ENCODE results near the gene DCC. TPM values are rescaled to one million over a fixed set of nuclear protein-coding genes. Genes with fewer than 3 reads are reported as not detected.
A peak's percentile ranks its signal among the peaks of the same experiment; 100 is the strongest.

The DCC gene
- total and polyA plus RNA-seq, 5 donors, result 0.02 to 0.28 (median 0.17) TPM; not detected in 2

GRCh38 chr18:52748343-52748742, 408.3 kb downstream of the DCC start:
- Histone ChIP-seq H3K27me3 (ENCODE audit: control insufficient read depth, insufficient read depth) (no peaks in the 10 kb centered on the region), H3K4me3 (ENCODE audit: low read length) (no peak overlapping the region), H3K4me1 (ENCODE audit: control insufficient read depth, insufficient read depth, low read length) (no peaks in the 10 kb centered on the region), H3K27ac (ENCODE audit: low read length) (no peak overlapping the region), H3K9me3 (ENCODE audit: control insufficient read depth, low read length) (no peaks in the 10 kb centered on the region)
- ATAC-seq, result no peak
- WGBS, result 84% methylated on average over 8 of the region's 8 CpGs
- intact Hi-C loops (cut with DNase I), result no loop called here
- peak in 1 of 3 donors; percentile 24 for DNase-seq

- no peaks in the 10 kb centered on the region for H3K4me1 ChIP-seq (ENCODE audit: control insufficient read depth, insufficient read depth, low read length)
- H3K9me3 ChIP-seq (ENCODE audit: control insufficient read depth, low read length), result no peaks in the 10 kb centered on the region
- no peak overlapping the region for H3K27ac ChIP-seq (ENCODE audit: low read length)
- ATAC-seq (no peak), DNase-seq (no peak)
- 73% methylated on average over 1 of the region's 1 CpG for WGBS
- H3K27me3 ChIP-seq (ENCODE audit: control insufficient read depth, insufficient read depth), result no peaks in the 10 kb centered on the region
- intact Hi-C loops (cut with DNase I), result no loop called here
- H3K4me3 ChIP-seq (ENCODE audit: low read length), result no peak overlapping the region
These were observed 409.5 kb downstream of the DCC start for GRCh38 chr18:52749542-52749941.

GRCh38 chr18:52750995-52751394, 411.0 kb downstream of the DCC start:
- Histone ChIP-seq H3K27ac (ENCODE audit: low read length) (no peak overlapping the region), H3K4me3 (ENCODE audit: low read length) (no peak overlapping the region), H3K27me3 (ENCODE audit: control insufficient read depth, insufficient read depth) (no peaks in the 10 kb centered on the region), H3K4me1 (ENCODE audit: control insufficient read depth, insufficient read depth, low read length) (no peaks in the 10 kb centered on the region), H3K9me3 (ENCODE audit: control insufficient read depth, low read length) (no peaks in the 10 kb centered on the region)
- intact Hi-C loops (cut with DNase I), result no loop called here
- ATAC-seq (no peak), DNase-seq (no peak)
- WGBS, result 64% methylated on average over 2 of the region's 2 CpGs

- Histone ChIP-seq H3K4me3 (ENCODE audit: low read length) (no peak overlapping the region), H3K9me3 (ENCODE audit: control insufficient read depth, low read length) (no peaks in the 10 kb centered on the region), H3K27ac (ENCODE audit: low read length) (no peak overlapping the region), H3K27me3 (ENCODE audit: control insufficient read depth, insufficient read depth) (no peaks in the 10 kb centered on the region), H3K4me1 (ENCODE audit: control insufficient read depth, insufficient read depth, low read length) (no peaks in the 10 kb centered on the region)
- DNase-seq, result no peak
- no peak for ATAC-seq
- 19% methylated on average over 3 of the region's 3 CpGs for WGBS
- intact Hi-C loops (cut with DNase I), result no loop called here
These were observed 424.3 kb downstream of the DCC start for GRCh38 chr18:52764316-52764715.

- no peak for DNase-seq
- no peak for ATAC-seq
- intact Hi-C loops (cut with DNase I), result no loop called here
These were observed 426.1 kb downstream of the DCC start for GRCh38 chr18:52766002-52766545.

GRCh38 chr18:52781113-52781512, 441.1 kb downstream of the DCC start:
- DNase-seq (no peak), ATAC-seq (no peak)
- 70% methylated on average over 5 of the region's 5 CpGs for whole genome bisulfite sequencing
- Histone ChIP-seq H3K4me3 (ENCODE audit: low read length) (no peak overlapping the region), H3K4me1 (ENCODE audit: control insufficient read depth, insufficient read depth, low read length) (no peaks in the 10 kb centered on the region), H3K27ac (ENCODE audit: low read length) (no peak overlapping the region), H3K9me3 (ENCODE audit: control insufficient read depth, low read length) (no peaks in the 10 kb centered on the region), H3K27me3 (ENCODE audit: control insufficient read depth, insufficient read depth) (no peaks in the 10 kb centered on the region)
- intact Hi-C loops (cut with DNase I), result no loop called here

More at GRCh38 chr18:52766002-52766545, 426.1 kb downstream of the DCC start:
- H3K9me3 ChIP-seq (ENCODE audit: control insufficient read depth, low read length), result no peaks in the 10 kb centered on the region
- H3K27me3 ChIP-seq (ENCODE audit: control insufficient read depth, insufficient read depth), result no peaks in the 10 kb centered on the region
- WGBS, result 78% methylated on average over 9 of the region's 9 CpGs
- no peak overlapping the region for H3K27ac ChIP-seq (ENCODE audit: low read length)
- H3K4me3 ChIP-seq (ENCODE audit: low read length), result no peak overlapping the region
- H3K4me1 ChIP-seq (ENCODE audit: control insufficient read depth, insufficient read depth, low read length), result no peaks in the 10 kb centered on the region

GRCh38 chr18:52791321-52791720, 451.3 kb downstream of the DCC start:
- Histone ChIP-seq H3K4me1 (ENCODE audit: control insufficient read depth, insufficient read depth, low read length) (no peaks in the 10 kb centered on the region), H3K4me3 (ENCODE audit: low read length) (no peak overlapping the region), H3K27ac (ENCODE audit: low read length) (no peak overlapping the region), H3K9me3 (ENCODE audit: control insufficient read depth, low read length) (no peaks in the 10 kb centered on the region), H3K27me3 (ENCODE audit: control insufficient read depth, insufficient read depth) (no peaks in the 10 kb centered on the region)
- intact Hi-C loops (cut with DNase I), result no loop called here
- ATAC-seq (no peak), DNase-seq (no peak)
- 43% methylated on average over 2 of the region's 2 CpGs for WGBS

- DNase-seq, result no peak
- no peak for ATAC-seq
- intact Hi-C loops (cut with DNase I), result no loop called here
- Histone ChIP-seq H3K4me1 (ENCODE audit: control insufficient read depth, insufficient read depth, low read length) (no peaks in the 10 kb centered on the region), H3K27me3 (ENCODE audit: control insufficient read depth, insufficient read depth) (no peaks in the 10 kb centered on the region), H3K27ac (ENCODE audit: low read length) (no peak overlapping the region), H3K4me3 (ENCODE audit: low read length) (no peak overlapping the region), H3K9me3 (ENCODE audit: control insufficient read depth, low read length) (no peaks in the 10 kb centered on the region)
- 62% methylated on average over 1 of the region's 1 CpG for WGBS
These were observed 472.8 kb downstream of the DCC start for GRCh38 chr18:52812834-52813233.

GRCh38 chr18:52813635-52814416, 473.8 kb downstream of the DCC start:
- no peaks in the 10 kb centered on the region for H3K4me1 ChIP-seq (ENCODE audit: control insufficient read depth, insufficient read depth, low read length)
- H3K9me3 ChIP-seq (ENCODE audit: control insufficient read depth, low read length), result no peaks in the 10 kb centered on the region
- DNase-seq, result no peak
- H3K27ac ChIP-seq (ENCODE audit: low read length), result no peak overlapping the region
- WGBS, result 44% methylated on average over 1 of the region's 1 CpG
- no peak for ATAC-seq
- intact Hi-C loops (cut with DNase I), result no loop called here
- H3K4me3 ChIP-seq (ENCODE audit: low read length), result no peak overlapping the region
- H3K27me3 ChIP-seq (ENCODE audit: control insufficient read depth, insufficient read depth), result no peaks in the 10 kb centered on the region

- H3K4me3 ChIP-seq (ENCODE audit: low read length), result no peak overlapping the region
- DNase-seq (no peak), ATAC-seq (no peak)
- intact Hi-C loops (cut with DNase I), result no loop called here
- H3K27me3 ChIP-seq (ENCODE audit: control insufficient read depth, insufficient read depth), result no peaks in the 10 kb centered on the region
- H3K4me1 ChIP-seq (ENCODE audit: control insufficient read depth, insufficient read depth, low read length), result no peaks in the 10 kb centered on the region
- no peak overlapping the region for H3K27ac ChIP-seq (ENCODE audit: low read length)
- no peaks in the 10 kb centered on the region for H3K9me3 ChIP-seq (ENCODE audit: control insufficient read depth, low read length)
- WGBS, result 75% methylated on average over 2 of the region's 2 CpGs
These were observed 475.7 kb downstream of the DCC start for GRCh38 chr18:52815651-52816050.

- no peaks in the 10 kb centered on the region for H3K9me3 ChIP-seq (ENCODE audit: control insufficient read depth, low read length)
- WGBS, result 61% methylated on average over 4 of the region's 4 CpGs
- no peaks in the 10 kb centered on the region for H3K27me3 ChIP-seq (ENCODE audit: control insufficient read depth, insufficient read depth)
- no peak for DNase-seq
- no peaks in the 10 kb centered on the region for H3K4me1 ChIP-seq (ENCODE audit: control insufficient read depth, insufficient read depth, low read length)
- intact Hi-C loops (cut with DNase I), result no loop called here
- no peak overlapping the region for H3K27ac ChIP-seq (ENCODE audit: low read length)
- ATAC-seq, result no peak
- no peak overlapping the region for H3K4me3 ChIP-seq (ENCODE audit: low read length)
These were observed 476.1 kb downstream of the DCC start for GRCh38 chr18:52816121-52816520.

All from right cardiac atrium (tissue), 5 donors.